ENCODE data around the gene ASXL3.
A peak's percentile ranks its signal among the peaks of the same experiment; 100 is the strongest.

ASXL3 gene

GRCh38 chr18:33584548-33585430, 6.8 kb downstream of the ASXL3 start:
- TF ChIP-seq CTCF (IDR thresholded peaks at IDR 0.05) = no peak
- no peak for DNase-seq
- peak overlapping the region; percentile 64 to 67 for H3K27ac ChIP-seq
- intact Hi-C loops (cut with DNase I; ENCODE audit: low total_unique reads) = no loop called here
- H3K9me3 ChIP-seq = no peaks in the 10 kb centered on the region
- H3K4me1 ChIP-seq = peaks cover 0 to 18% (median 0%) of the 10 kb centered on the region in 4 donors
- no peaks in the 10 kb centered on the region for H3K27me3 ChIP-seq
- peak overlapping the region in 1 of 2 donors; percentile 12 for H3K4me3 ChIP-seq
- no peaks in the 10 kb centered on the region for H3K36me3 ChIP-seq

- intact Hi-C loops (cut with DNase I; ENCODE audit: low total_unique reads) = no loop called here
- Histone ChIP-seq H3K9me3 (no peaks in the 10 kb centered on the region), H3K4me1 (peaks cover 0 to 14% (median 0%) of the 10 kb centered on the region in 4 donors), H3K36me3 (no peaks in the 10 kb centered on the region), H3K27me3 (no peaks in the 10 kb centered on the region), H3K4me3 (peak overlapping the region in 1 of 2 donors; percentile 12), H3K27ac (peak overlapping the region; percentile 64 to 67)
- DNase-seq = no peak
- no peak for TF ChIP-seq CTCF (IDR thresholded peaks at IDR 0.05)
Measured at GRCh38 chr18:33585431-33585775, 7.4 kb downstream of the ASXL3 start.

- Histone ChIP-seq H3K4me3 (no peak overlapping the region), H3K36me3 (no peaks in the 10 kb centered on the region), H3K27ac (no peak overlapping the region), H3K27me3 (no peaks in the 10 kb centered on the region), H3K9me3 (no peaks in the 10 kb centered on the region), H3K4me1 (peaks cover 0 to 10% (median 0%) of the 10 kb centered on the region in 4 donors)
- intact Hi-C loops (cut with DNase I; ENCODE audit: low total_unique reads) = no loop called here
- DNase-seq = no peak
- no peak for TF ChIP-seq CTCF (IDR thresholded peaks at IDR 0.05)
Measured at GRCh38 chr18:33588361-33588760, 10.3 kb downstream of the ASXL3 start.

GRCh38 chr18:33593261-33593660, 15.2 kb downstream of the ASXL3 start:
- DNase-seq = no peak
- Histone ChIP-seq H3K36me3 (no peaks in the 10 kb centered on the region), H3K27ac (no peak overlapping the region), H3K4me1 (peaks cover 0 to 20% (median 6%) of the 10 kb centered on the region in 4 donors), H3K4me3 (no peak overlapping the region), H3K27me3 (no peaks in the 10 kb centered on the region), H3K9me3 (no peaks in the 10 kb centered on the region)
- intact Hi-C loops (cut with DNase I; ENCODE audit: low total_unique reads) = no loop called here
- no peak for TF ChIP-seq CTCF (IDR thresholded peaks at IDR 0.05)

GRCh38 chr18:33594799-33595198, 16.8 kb downstream of the ASXL3 start:
- TF ChIP-seq CTCF (IDR thresholded peaks at IDR 0.05) = no peak
- Histone ChIP-seq H3K4me1 (peaks cover 0 to 20% (median 6%) of the 10 kb centered on the region in 4 donors), H3K27ac (no peak overlapping the region), H3K27me3 (no peaks in the 10 kb centered on the region), H3K9me3 (no peaks in the 10 kb centered on the region), H3K4me3 (no peak overlapping the region), H3K36me3 (no peaks in the 10 kb centered on the region)
- no peak for DNase-seq
- intact Hi-C loops (cut with DNase I; ENCODE audit: low total_unique reads) = no loop called here
